Heart left ventricle (tissue), 16 donors: ENCODE data around the gene NRF1. TPM values are rescaled to one million over a fixed set of nuclear protein-coding genes. Genes with fewer than 3 reads are reported as not detected.

ENCODE experiments used
- ATAC-seq, 4 donors: fragments of 200-7000 bp; cut with Tn5 transposase; one replicate each; pipeline ENCODE4 v1.9.1; 2020 to 2022; ENCODE audit warnings: moderate library complexity in 4 of 4, mild to moderate bottlenecking in 3 of 4, moderate number of reproducible peaks in 1 of 4
- DNase-seq, 5 donors: peaks; one replicate each; pipeline ENCODE4 v3.0.0-alpha.2; 2020
- H3K27ac ChIP-seq, 12 donors: fragments of 200-600 bp; sonication (generic) in 4 of 12; one replicate each; pipeline versions ENCODE4 v1.5.0 to v1.8.0; 2016 to 2022; ENCODE audit warnings: mild to moderate bottlenecking in 2 of 12
- H3K27me3 ChIP-seq, 9 donors: fragments of 200-600 bp; sonication (generic) in 2 of 9; one replicate each; pipeline versions ENCODE4 v1.5.1 to v1.8.0; 2016 to 2022; ENCODE audit warnings: mild to moderate bottlenecking in 3 of 9
- H3K36me3 ChIP-seq, 9 donors: fragments of 200-600 bp; sonication (generic) in 2 of 9; one replicate each; pipeline versions ENCODE4 v1.5.0 to v1.8.0; 2018 to 2022; ENCODE audit warnings: mild to moderate bottlenecking in 2 of 9
- H3K4me1 ChIP-seq, 12 donors: fragments of 200-600 bp; sonication (generic) in 4 of 12; one replicate each; pipeline versions ENCODE4 v1.5.0 to v1.8.0; 2016 to 2022; ENCODE audit warnings: mild to moderate bottlenecking in 3 of 12
- H3K4me3 ChIP-seq, 12 donors: fragments of 200-600 bp; sonication (generic) in 4 of 12; one replicate each; pipeline versions ENCODE4 v1.5.0 to v1.8.0; 2017 to 2022; ENCODE audit warnings: mild to moderate bottlenecking in 9 of 12, moderate library complexity in 4 of 12
- H3K9me3 ChIP-seq, 12 donors: fragments of 200-600 bp; sonication (generic) in 4 of 12; one replicate each; pipeline versions ENCODE4 v1.5.0 to v1.8.0; 2016 to 2022; ENCODE audit warnings: mild to moderate bottlenecking in 1 of 12
- CTCF ChIP-seq, 12 donors: fragments of 200-600 bp; sonication (generic) in 4 of 12; IDR thresholded peaks; one replicate each; pipeline versions ENCODE4 v1.5.0 to v1.8.0; 2018 to 2022; ENCODE audit warnings: antibody characterized with exemption in 12 of 12, mild to moderate bottlenecking in 5 of 12
- POLR2A ChIP-seq, 2 donors: fragments of 450-650 bp; IDR thresholded peaks; one replicate each; pipeline ENCODE4 v1.6.1; 2017; ENCODE audit warnings: antibody characterized with exemption in 2 of 2, mild to moderate bottlenecking in 2 of 2, moderate library complexity in 2 of 2
- WGBS, 4 donors: extraction: QIAGEN DNeasy Blood & Tissue Kit in 2 of 4; methylation state at CpG; one replicate each; pipeline versions ENCODE4 v1.1.5 to v1.1.7; 2013 to 2018; 5-methylcytosine and 5-hydroxymethylcytosine counted together
- intact Hi-C, 10 donors: fragments of 100-400 bp; cut with DNase I; formaldehyde crosslinking; loops; one replicate each; pipeline versions ENCODE4 v1.11.1 to v1.14.2; 2022
- polyA plus RNA-seq, 2 donors: library from polyadenylated mRNA; stranded (reverse); fragments of 200-250 nt; gene quantifications; one replicate each; pipeline ENCODE4 v1.2.3, GENCODE V29; 2013
- total RNA-seq, 9 donors: library from RNA; depleted of rRNA in 2 of 9; stranded (reverse); fragments of >200 nt in 2 of 9; fragmentation: NEBNext Ultra II Directional in 3 of 9; extraction: Animal tissue kit (Norgen Biotek cat#: 25700) in 3 of 9; gene quantifications; one replicate each; pipeline versions ENCODE4 v1.1.0 to v1.2.4, GENCODE V29; 2016 to 2023
- donor health status: ischemic (EF 13 %, LVEDD 7.1; RV severe dilation, severe dysfunction).
- donor health status: healthy with polysubstance abuse.
- donor health status: DM: no; HTN: yes; CAD: no.
- donor health status: DM: no; HTN: no; CAD: no.
- donor health status: ischemic (EF 25% LVEDD 6.9; RV normal size, moderate dysfunction).
- donor health status: ischemic (EF 25% LVEDD 5.7; RV mildly dilated, moderate dysfunction).
- donor health status: healthy.
- donor health status: DM: yes; HTN: yes; CAD: no.
- donor health status: ischemic (EF 35%, LVEDD 5.7; RV mildly dilated, moderate dysfunction).
- donor health status: nonischemic (EF 11% LVEDD 7.7; RV severe dilation, severe dysfunction).
- donor health status: DM: yes; HTN: yes; CAD: no.
- donor health status: PGD.
- donor health status: ischemic (EF 29% LVEDD 5.4; RV normal size, mild dysfunction).
- donor health status: nonischemic (EF 23%, LVEDD 6.1; RV moderate dilation, normal function).

NRF1 gene
- total and polyA plus RNA-seq, 11 donors = 6.2 to 20.7 (median 11.9) TPM

GRCh38 chr7:129778770-129779601, 167.5 kb downstream of the NRF1 start:
- TF ChIP-seq CTCF (IDR thresholded peaks at IDR 0.05) = peak in 1 of 12 donors; percentile 3
- TF ChIP-seq POLR2A (IDR thresholded peaks at IDR 0.05) = no peak
- Histone ChIP-seq H3K4me3 (peak overlapping the region; percentile 20 to 56 (median 43)), H3K36me3 (no peaks in the 10 kb centered on the region), H3K27ac (no peak overlapping the region), H3K4me1 (peaks cover 0 to 56% (median 44%) of the 10 kb centered on the region in 12 donors), H3K9me3 (no peaks in the 10 kb centered on the region), H3K27me3 (peaks cover 69 to 93% (median 83%) of the 10 kb centered on the region in 9 donors)
- ATAC-seq (no peak), DNase-seq (no peak)
- intact Hi-C loops = no loop called here
- WGBS, 4 donors = 1 to 3% (median 2%) methylated on average over 29 to 84 of the region's 84 CpGs

GRCh38 chr7:129779602-129780256, 168.2 kb downstream of the NRF1 start:
- intact Hi-C loops = no loop called here
- no peaks in the 10 kb centered on the region for H3K36me3 ChIP-seq
- DNase-seq (no peak), ATAC-seq (no peak)
- H3K27ac ChIP-seq = no peak overlapping the region
- no peak for TF ChIP-seq POLR2A (IDR thresholded peaks at IDR 0.05)
- WGBS, 4 donors = 1% methylated on average over 17 to 76 of the region's 76 CpGs
- peak overlapping the region; percentile 20 to 56 (median 43) for H3K4me3 ChIP-seq
- peaks cover 75 to 96% (median 90%) of the 10 kb centered on the region in 9 donors for H3K27me3 ChIP-seq
- H3K9me3 ChIP-seq = no peaks in the 10 kb centered on the region
- H3K4me1 ChIP-seq = peaks cover 0 to 62% (median 48%) of the 10 kb centered on the region in 12 donors

- Histone ChIP-seq H3K27ac (no peak overlapping the region), H3K4me3 (peak overlapping the region; percentile 20 to 56 (median 43)), H3K36me3 (no peaks in the 10 kb centered on the region), H3K9me3 (no peaks in the 10 kb centered on the region), H3K4me1 (peaks cover 0 to 69% (median 54%) of the 10 kb centered on the region in 12 donors), H3K27me3 (peaks cover 78 to 100% (median 97%) of the 10 kb centered on the region in 9 donors)
- no peak for DNase-seq
- 1 to 3% (median 1%) methylated on average over 19 to 64 of the region's 64 CpGs for WGBS, 4 donors
- intact Hi-C loops = no loop called here
- peak in 1 of 4 donors; percentile 48 for ATAC-seq
- no peak for TF ChIP-seq CTCF (IDR thresholded peaks at IDR 0.05)
- TF ChIP-seq POLR2A (IDR thresholded peaks at IDR 0.05) = no peak
Measured at GRCh38 chr7:129780257-129780973, 168.9 kb downstream of the NRF1 start.

- intact Hi-C loops = no loop called here
- Histone ChIP-seq H3K9me3 (no peaks in the 10 kb centered on the region), H3K27ac (no peak overlapping the region), H3K36me3 (no peaks in the 10 kb centered on the region), H3K4me3 (peak overlapping the region in 8 of 12 donors; percentile 28 to 56 (median 43)), H3K4me1 (peaks cover 0 to 76% (median 59%) of the 10 kb centered on the region in 12 donors), H3K27me3 (peaks cover 80 to 100% (median 99%) of the 10 kb centered on the region in 9 donors)
- WGBS, 4 donors = 2 to 4% (median 3%) methylated on average over 26 to 55 of the region's 55 CpGs
- DNase-seq (no peak), ATAC-seq (no peak)
- TF ChIP-seq POLR2A (IDR thresholded peaks at IDR 0.05) (no peak), CTCF (IDR thresholded peaks at IDR 0.05) (no peak)
Measured at GRCh38 chr7:129780974-129781927, 169.7 kb downstream of the NRF1 start.
